H7 (cell line): ENCODE results near the gene BEST3. TPM values are rescaled to one million over a fixed set of nuclear protein-coding genes. Genes with fewer than 3 reads are reported as not detected.

Source experiments
- DNase-seq: peaks from one replicate; pipeline ENCODE4 v3.0.0; 2012
- H3K27me3 ChIP-seq: 2 replicates; pipeline ENCODE4 v1.6.0; 2011; ENCODE audit warnings: mild to moderate bottlenecking, low read length; ENCODE audit not compliant: control insufficient read depth, insufficient read depth
- H3K36me3 ChIP-seq: replicated peaks from 2 replicates; pipeline ENCODE4 v1.5.1; 2011; ENCODE audit warnings: low read length; ENCODE audit not compliant: control insufficient read depth, insufficient read depth
- H3K4me3 ChIP-seq: 2 replicates; pipeline ENCODE4 v1.5.1; 2011; ENCODE audit warnings: low read depth, mild to moderate bottlenecking, control low read depth, low read length, moderate library complexity; ENCODE audit not compliant: insufficient read depth
- total RNA-seq: library from RNA; depleted of rRNA; stranded (reverse); fragments of >200 nt; shearing (Covaris generic); gene quantifications from 2 replicates; pipeline ENCODE4 v1.2.3, GENCODE V29; 2014

Gene BEST3
- total RNA-seq, 1 experiment from 2014 or later: not detected

DNA sequence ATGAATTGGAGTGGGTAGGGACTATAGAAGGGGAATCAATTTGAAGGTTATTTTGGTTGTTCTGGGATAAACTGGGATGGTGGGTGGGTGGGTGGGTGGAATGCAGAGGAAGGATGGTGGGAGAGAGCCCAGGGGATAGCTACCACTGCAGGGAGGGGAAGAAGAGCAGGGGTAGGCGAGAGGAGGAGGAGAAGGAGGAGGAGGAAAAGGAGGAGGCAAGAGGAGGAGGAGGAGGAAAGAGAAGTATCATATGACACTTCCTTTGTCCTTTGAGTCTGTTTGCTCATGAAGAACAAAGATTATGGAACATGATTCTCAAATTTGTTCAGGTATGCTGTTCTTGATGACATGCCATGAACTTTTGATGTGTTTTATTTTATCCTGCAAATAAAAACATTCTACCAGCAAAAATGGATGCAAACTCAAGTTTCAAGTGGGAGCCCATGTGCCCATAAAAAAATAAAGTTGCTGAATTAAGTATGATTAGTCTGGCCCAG is 4.1 kb upstream of the BEST3 start:
- no peaks in the 10 kb centered on the region for H3K27me3 ChIP-seq

DNA sequence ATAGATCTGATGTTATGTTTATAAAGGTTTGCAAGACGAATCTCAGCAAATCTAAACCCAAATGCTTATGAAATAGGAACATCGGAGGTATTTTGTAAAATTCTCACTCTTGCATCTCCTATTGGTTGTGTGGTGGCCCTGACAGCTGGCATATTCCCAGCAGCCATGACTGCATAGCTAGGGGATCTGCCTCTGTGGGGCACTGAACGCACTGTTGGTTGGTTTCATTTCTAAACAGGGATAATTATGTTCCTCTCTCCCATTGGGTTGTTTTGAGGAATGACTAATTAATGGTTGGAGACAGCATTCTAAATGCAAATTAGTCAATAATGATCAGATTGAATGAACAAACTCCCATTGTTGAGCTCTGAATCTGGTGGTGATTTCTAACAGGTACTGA is 2.7 kb upstream of the BEST3 start:
- Histone ChIP-seq H3K4me3 (no peak overlapping the region), H3K36me3 (no peaks in the 10 kb centered on the region)
- DNase-seq: no peak

More for the DNA sequence above, 4.1 kb upstream of the BEST3 start:
- DNase-seq: no peak
- Histone ChIP-seq H3K4me3 (no peak overlapping the region), H3K36me3 (no peaks in the 10 kb centered on the region)

DNA sequence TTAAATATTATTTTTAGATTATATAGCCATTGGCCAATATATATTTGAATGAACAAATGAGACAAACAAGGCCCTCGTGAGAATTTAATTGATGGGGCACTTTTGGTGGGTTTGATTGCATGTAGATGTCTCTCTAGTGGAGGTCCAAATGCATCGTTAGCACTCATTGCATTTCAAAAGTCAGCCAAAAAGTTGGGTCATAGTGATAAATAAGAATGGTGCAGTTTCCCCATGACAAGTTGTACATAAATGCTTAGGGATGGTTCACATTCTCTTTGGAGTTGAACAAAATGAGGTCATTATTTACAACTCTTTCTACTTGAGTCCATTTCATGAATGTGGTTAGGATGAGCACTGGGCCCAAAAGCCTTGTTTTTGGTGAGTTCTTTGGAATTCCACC is 1.0 kb downstream of the BEST3 start:
- no peak overlapping the region for H3K4me3 ChIP-seq
- no peaks in the 10 kb centered on the region for H3K36me3 ChIP-seq
- no peaks in the 10 kb centered on the region for H3K27me3 ChIP-seq
- DNase-seq: no peak

More for the DNA sequence above, 2.7 kb upstream of the BEST3 start:
- no peaks in the 10 kb centered on the region for H3K27me3 ChIP-seq

DNA sequence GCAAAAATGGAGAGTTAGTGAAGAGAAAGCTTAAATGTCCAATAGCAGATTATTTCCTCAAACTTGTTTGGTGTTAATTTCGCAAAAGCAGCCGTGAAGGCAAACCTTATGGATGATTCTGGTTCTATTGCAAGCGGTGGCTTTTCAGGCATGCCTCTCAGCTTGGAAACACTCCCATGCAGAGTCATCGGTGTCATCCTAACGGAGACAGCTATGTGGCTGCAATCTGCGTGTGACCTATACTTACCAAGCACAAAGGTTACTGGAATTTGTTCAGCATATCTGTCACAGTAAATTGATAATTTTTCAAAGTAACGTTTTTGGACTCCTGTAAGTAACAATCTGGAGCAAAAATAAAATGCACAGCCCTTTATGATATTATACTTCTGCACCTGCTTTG is 5.0 kb downstream of the BEST3 start:
- no peak for DNase-seq
- H3K36me3 ChIP-seq: no peaks in the 10 kb centered on the region
- no peaks in the 10 kb centered on the region for H3K27me3 ChIP-seq
- H3K4me3 ChIP-seq: no peak overlapping the region

DNA sequence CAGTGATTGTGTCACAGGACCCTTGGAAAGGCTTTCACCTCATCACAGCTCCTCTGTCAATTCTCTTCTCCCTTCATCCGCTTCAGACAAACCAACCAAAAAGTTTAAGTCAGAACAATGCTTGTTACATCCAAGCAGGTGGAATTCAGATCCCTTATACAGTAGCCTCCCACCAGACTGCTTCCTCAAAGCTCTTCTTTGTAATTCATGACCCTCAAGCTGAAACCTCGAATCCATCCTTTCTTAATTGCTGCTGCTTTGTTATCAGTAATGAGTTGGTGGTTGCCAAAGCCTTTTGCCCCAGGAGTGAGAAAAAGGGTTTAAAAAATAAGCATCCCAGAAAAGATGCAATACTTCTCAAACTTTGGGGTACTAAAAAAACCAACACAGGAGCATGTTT is 9.5 kb downstream of the BEST3 start:
- peak; percentile 39 for DNase-seq
- Histone ChIP-seq H3K36me3 (no peaks in the 10 kb centered on the region), H3K27me3 (no peaks in the 10 kb centered on the region), H3K4me3 (no peak overlapping the region)

DNA sequence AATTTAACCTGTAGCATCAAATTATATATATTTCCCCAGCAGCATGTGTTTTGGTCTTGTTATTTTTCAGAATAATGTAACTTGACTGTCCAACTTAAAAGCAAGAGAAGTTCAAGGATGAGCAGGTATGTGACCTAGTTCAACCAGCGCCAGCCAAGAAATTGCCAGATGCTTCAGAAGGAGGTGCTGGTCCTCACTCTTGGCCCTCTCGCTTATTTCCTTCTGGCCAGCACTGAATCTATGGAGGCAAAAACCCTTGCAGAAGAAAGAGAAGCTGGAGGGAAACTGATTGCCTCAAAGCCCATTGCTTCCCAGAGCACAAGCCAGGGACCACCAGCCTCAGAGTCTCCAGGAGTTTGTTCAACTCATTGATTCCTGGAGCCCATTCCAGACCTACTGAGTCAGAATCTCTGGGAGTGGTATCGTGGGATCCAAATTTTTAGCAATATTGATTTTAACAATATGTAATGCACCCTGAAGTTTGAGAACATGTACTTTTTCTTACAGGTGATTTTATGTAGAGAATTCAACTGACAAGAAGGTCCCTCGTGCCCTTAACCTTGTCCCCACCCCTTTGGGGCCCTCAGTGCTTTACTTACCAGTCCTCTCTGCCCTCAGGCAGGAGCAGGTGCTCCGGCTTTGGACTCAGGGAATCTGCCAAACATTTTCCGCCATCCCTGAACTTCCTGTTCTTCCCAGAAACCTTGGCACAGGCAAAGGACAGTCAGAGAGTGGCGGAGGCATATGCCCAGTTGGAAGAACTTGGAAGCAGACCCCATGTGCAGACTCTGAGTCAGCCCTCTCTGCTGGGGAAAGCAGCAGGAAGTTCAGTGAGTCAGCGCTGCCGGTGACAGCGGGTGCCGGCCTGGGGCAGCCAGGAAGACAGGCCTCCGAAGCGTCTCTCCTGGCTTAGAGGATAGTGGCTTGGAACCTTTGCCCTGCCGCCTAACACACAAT is 10.4 kb downstream of the BEST3 start:
- Histone ChIP-seq H3K36me3 (no peaks in the 10 kb centered on the region), H3K27me3 (no peaks in the 10 kb centered on the region), H3K4me3 (no peak overlapping the region)
- peak; percentile 55 for DNase-seq

DNA sequence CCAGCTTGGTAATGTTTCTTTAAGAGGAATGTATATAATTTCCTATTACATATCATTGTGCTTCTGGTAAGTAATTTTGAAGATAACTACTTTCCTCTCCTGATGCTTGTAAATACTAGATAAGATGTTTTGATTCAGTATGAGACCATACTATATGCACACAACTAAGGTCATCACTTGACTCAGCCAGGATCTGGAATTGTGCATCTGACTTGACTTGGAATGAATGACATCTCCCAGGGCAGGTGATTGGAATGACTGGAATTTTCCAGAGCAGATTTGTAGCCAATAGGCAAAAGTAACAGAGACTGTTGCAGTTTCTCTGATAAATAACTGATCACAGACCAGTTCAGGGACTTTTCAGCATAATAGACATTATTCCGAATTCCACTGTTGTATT is 11.1 kb downstream of the BEST3 start:
- no peak overlapping the region for H3K4me3 ChIP-seq
- no peaks in the 10 kb centered on the region for H3K27me3 ChIP-seq
- DNase-seq: no peak
- no peaks in the 10 kb centered on the region for H3K36me3 ChIP-seq

DNA sequence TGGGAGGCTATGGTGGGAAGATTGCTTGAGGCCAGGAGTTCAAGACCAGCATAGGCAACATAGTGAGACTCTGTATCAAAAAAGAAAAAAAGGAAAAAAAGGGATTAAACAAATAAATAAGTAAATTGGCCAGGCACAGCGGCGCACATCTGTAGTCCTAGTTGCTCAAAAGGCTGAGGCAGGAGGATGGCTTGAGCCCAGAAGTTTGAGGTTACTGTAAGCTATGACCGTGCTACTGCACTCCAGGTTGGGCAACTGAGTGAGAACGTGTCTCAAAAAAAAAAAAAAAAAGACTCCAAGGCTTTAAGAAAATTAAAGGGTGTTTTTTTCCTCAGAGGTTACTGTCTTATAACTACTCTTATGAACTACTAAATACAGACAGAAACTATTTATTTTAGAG is 11.7 kb downstream of the BEST3 start:
- DNase-seq: no peak
- H3K36me3 ChIP-seq: no peaks in the 10 kb centered on the region
- no peak overlapping the region for H3K4me3 ChIP-seq
- H3K27me3 ChIP-seq: no peaks in the 10 kb centered on the region

DNA sequence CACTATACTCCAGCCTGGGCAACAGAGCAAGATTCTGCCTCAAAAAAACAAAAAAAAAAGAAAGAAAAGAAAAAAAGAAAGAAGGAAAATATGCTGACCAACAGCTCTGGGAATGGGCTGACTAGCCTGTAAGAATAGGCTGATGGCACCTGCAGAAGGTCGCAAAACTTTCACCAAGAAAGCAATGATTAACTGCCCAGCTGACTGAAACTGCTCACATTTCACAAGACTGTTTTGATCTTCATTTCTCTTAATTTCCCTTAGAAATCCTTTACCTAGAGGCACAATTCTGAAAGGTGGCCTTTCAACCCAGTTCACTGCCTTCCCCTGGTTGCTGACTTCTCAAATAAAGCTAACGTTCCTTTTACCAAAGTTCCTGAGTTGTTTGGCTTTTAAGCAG is 12.4 kb downstream of the BEST3 start:
- Histone ChIP-seq H3K36me3 (no peaks in the 10 kb centered on the region), H3K4me3 (no peak overlapping the region), H3K27me3 (no peaks in the 10 kb centered on the region)
- no peak for DNase-seq

DNA sequence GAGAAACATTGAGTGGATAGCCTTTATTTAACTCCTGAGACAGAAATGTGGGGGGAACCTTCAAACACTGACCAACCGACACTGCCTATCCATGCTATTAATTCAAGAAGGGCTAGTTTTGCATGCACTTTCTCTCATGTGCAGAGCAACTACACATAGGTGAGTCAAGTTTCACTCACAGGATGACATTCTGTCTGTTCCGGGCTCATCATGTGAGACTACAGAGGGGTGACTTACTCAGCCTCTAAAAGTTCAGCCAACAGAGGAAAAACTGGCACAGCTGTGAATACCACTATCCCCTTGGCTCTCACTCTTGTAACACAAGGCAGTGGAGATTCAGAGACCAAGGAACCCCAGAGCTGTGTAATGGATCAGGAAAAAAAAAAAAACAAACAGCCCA is 13.3 kb downstream of the BEST3 start:
- no peak for DNase-seq
- Histone ChIP-seq H3K4me3 (no peak overlapping the region), H3K36me3 (no peaks in the 10 kb centered on the region), H3K27me3 (no peaks in the 10 kb centered on the region)

DNA sequence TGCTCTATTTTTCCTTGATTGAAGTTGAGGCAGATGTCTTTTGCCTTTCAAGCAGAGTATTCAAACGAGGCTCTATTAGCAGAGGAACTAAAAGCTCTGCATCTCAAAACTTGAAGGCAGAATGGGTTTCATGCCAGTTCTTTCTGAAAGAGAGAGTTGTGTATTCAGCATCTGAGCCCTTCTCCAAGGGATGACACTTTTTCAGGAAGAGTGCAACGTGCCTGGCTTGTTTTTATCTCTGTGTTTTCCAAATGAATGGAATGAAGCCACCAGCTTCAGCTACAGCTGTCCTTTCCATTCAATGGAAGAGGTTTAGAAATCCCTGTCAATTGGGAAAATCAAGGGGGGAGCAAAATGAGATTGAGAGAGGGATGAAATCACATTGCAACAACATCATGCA is 14.6 kb downstream of the BEST3 start:
- Histone ChIP-seq H3K4me3 (no peak overlapping the region), H3K27me3 (no peaks in the 10 kb centered on the region), H3K36me3 (no peaks in the 10 kb centered on the region)
- DNase-seq: no peak

DNA sequence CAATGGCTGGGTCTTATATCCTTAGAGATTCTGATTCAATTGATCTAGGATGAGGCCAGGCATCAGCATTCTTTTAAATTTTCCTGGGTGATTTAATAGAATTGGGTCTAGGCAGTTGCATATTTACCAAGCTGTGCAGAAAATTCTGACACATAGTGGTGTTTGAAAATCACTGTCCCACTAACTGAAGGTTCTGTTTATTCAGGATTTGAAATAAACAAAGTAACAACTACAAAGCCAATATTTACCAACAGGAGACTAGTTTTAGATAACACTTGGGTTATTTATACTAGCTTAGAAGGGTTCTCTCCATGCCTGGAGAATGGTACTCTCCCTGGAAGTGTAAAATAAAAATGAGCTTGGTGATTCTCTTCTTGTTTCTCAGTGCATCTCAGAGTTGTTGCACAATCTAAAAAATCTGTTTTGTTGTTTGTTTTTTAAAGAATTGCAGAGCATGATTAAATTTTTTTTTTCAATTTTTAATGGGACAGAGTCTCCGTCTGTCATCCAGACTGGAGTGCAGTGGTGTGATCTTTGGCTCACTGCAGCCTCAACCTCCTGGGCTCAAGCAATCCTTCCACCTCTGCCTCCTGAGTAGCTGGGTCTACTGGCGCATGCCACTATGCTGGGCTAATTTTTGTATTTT is 16.9 kb downstream of the BEST3 start:
- no peaks in the 10 kb centered on the region for H3K36me3 ChIP-seq
- no peaks in the 10 kb centered on the region for H3K27me3 ChIP-seq
- DNase-seq: no peak
- H3K4me3 ChIP-seq: no peak overlapping the region

DNA sequence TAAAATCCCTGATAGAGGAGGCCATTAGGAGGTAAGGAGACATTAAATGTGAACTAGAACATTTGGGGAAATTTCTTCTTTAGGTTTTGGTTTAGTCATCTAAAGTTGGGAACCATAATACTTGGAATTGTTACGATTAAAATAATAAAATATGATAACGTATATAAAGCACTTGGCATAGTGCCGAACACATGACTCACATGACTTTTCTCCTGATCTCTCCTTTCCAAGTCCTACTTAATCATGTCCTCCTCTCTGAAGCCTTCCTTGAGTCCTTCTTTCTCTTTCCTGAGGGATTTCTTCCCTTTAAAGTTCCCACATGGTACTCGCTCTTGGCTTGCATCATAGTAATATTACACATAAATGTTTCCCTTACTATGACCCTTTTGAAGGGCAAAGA is 20.0 kb downstream of the BEST3 start:
- DNase-seq: no peak
- Histone ChIP-seq H3K36me3 (no peaks in the 10 kb centered on the region), H3K4me3 (no peak overlapping the region), H3K27me3 (no peaks in the 10 kb centered on the region)

DNA sequence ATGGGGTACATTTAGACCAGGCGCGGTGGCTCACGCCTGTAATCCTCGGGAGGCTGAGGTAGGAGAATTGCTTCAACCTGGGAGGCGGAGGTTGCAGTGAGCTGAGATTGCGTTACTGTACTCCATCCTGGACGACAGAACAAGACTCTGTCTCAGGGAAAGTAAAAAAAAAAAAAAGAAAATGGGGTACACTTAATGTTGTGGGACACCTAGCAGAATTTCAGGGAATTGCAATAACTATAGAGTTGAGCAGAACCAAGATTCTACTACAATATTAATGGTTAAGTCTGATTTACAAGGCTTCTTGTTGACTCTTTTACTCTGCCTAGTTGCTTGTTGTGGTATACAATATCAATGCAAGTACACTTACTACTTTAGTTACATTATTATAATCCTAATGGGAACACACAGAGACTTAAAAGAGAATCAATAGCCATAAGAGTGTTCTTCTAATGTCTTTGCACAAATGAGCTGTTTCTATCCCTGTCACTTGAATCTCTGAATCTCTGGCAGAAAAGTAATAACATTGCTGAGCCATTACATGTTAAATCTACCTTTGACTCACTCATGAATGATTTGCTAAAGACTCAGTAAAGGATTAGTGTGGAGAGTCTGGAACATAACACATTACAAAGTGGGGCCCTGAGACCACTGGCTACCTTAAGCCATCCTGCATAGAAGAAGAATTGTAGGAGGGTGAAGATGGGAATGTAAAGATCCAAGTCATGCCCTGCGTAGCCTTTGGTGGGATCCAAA is 22.7 kb downstream of the BEST3 start:
- Histone ChIP-seq H3K4me3 (no peak overlapping the region), H3K36me3 (no peaks in the 10 kb centered on the region), H3K27me3 (no peaks in the 10 kb centered on the region)
- no peak for DNase-seq
